HAP-1 (cell line): Measurements from ENCODE around the gene FMNL2.
A peak's percentile ranks its signal among the peaks of the same experiment; 100 is the strongest.

ENCODE experiments used
- DNase-seq, 2 experiments: peaks; one replicate each; pipeline ENCODE4 v3.0.0-alpha.2; 2016 to 2020; ENCODE audit warnings: low spot score in 2 of 2
- H3K27me3 ChIP-seq: fragments of 250-450 bp; sonication (Bioruptor Pico); 2 replicates; pipeline ENCODE4 v1.5.1; 2020; ENCODE audit warnings: low read depth, mild to moderate bottlenecking, moderate library complexity
- H3K36me3 ChIP-seq: fragments of 250-450 bp; sonication (Bioruptor Pico); replicated peaks from 2 replicates; pipeline ENCODE4 v1.5.1; 2020; ENCODE audit warnings: mild to moderate bottlenecking
- H3K4me1 ChIP-seq: fragments of 250-450 bp; sonication (Bioruptor Pico); 2 replicates; pipeline ENCODE4 v1.5.1; 2020; ENCODE audit warnings: mild to moderate bottlenecking
- H3K4me3 ChIP-seq: fragments of 250-450 bp; sonication (Bioruptor Pico); 2 replicates; pipeline ENCODE4 v1.5.1; 2020; ENCODE audit warnings: mild to moderate bottlenecking, moderate library complexity
- H3K9me3 ChIP-seq: fragments of 250-450 bp; sonication (Bioruptor Pico); 2 replicates; pipeline ENCODE4 v1.5.1; 2020; ENCODE audit warnings: mild to moderate bottlenecking, moderate library complexity
- in situ Hi-C: fragments of 300-500 bp; cut with MboI; formaldehyde crosslinking; loops from 3 replicates; pipeline ENCODE4 v1.14.3; 2020; ENCODE audit warnings: low sequenced_read_pairs, inconsistent platforms, mixed read lengths

The FMNL2 gene

GRCh38 chr2:152557273-152557888 lies 222.4 kb downstream of the FMNL2 start:
- no peaks in the 10 kb centered on the region for H3K9me3 ChIP-seq
- H3K4me3 ChIP-seq, result no peak overlapping the region
- H3K4me1 ChIP-seq, result peaks cover 12% of the 10 kb centered on the region
- in situ Hi-C loops, result no loop called here
- H3K36me3 ChIP-seq, result no peaks in the 10 kb centered on the region
- DNase-seq, result no peak
- no peaks in the 10 kb centered on the region for H3K27me3 ChIP-seq

- Histone ChIP-seq H3K4me1 (peaks cover 14% of the 10 kb centered on the region), H3K4me3 (no peak overlapping the region), H3K27me3 (no peaks in the 10 kb centered on the region), H3K36me3 (no peaks in the 10 kb centered on the region), H3K9me3 (no peaks in the 10 kb centered on the region)
- in situ Hi-C loops, result no loop called here
- peak; percentile 68 to 72 for DNase-seq
Observed at GRCh38 chr2:152558158-152558984, 223.4 kb downstream of the FMNL2 start.

GRCh38 chr2:152559008-152559407 lies 224.0 kb downstream of the FMNL2 start:
- Histone ChIP-seq H3K9me3 (no peaks in the 10 kb centered on the region), H3K36me3 (no peaks in the 10 kb centered on the region), H3K4me3 (no peak overlapping the region), H3K27me3 (no peaks in the 10 kb centered on the region), H3K4me1 (peaks cover 14% of the 10 kb centered on the region)
- in situ Hi-C loops, result no loop called here
- no peak for DNase-seq

- Histone ChIP-seq H3K4me1 (peaks cover 14% of the 10 kb centered on the region), H3K27me3 (no peaks in the 10 kb centered on the region), H3K4me3 (no peak overlapping the region), H3K36me3 (no peaks in the 10 kb centered on the region), H3K9me3 (no peaks in the 10 kb centered on the region)
- no peak for DNase-seq
- in situ Hi-C loops, result no loop called here
Observed at GRCh38 chr2:152560166-152560565, 225.2 kb downstream of the FMNL2 start.

- H3K27me3 ChIP-seq, result no peaks in the 10 kb centered on the region
- peaks cover 14% of the 10 kb centered on the region for H3K4me1 ChIP-seq
- no peaks in the 10 kb centered on the region for H3K9me3 ChIP-seq
- no peaks in the 10 kb centered on the region for H3K36me3 ChIP-seq
- in situ Hi-C loops, result no loop called here
- no peak for DNase-seq
- no peak overlapping the region for H3K4me3 ChIP-seq
Observed at GRCh38 chr2:152560873-152561595, 226.1 kb downstream of the FMNL2 start.

GRCh38 chr2:152562198-152562884 lies 227.4 kb downstream of the FMNL2 start:
- in situ Hi-C loops, result no loop called here
- no peaks in the 10 kb centered on the region for H3K27me3 ChIP-seq
- H3K4me3 ChIP-seq, result no peak overlapping the region
- DNase-seq, result no peak
- H3K9me3 ChIP-seq, result no peaks in the 10 kb centered on the region
- H3K36me3 ChIP-seq, result no peaks in the 10 kb centered on the region
- H3K4me1 ChIP-seq, result peaks cover 14% of the 10 kb centered on the region

- peaks cover 5% of the 10 kb centered on the region for H3K4me1 ChIP-seq
- H3K27me3 ChIP-seq, result no peaks in the 10 kb centered on the region
- in situ Hi-C loops, result no loop called here
- no peak for DNase-seq
- no peak overlapping the region for H3K4me3 ChIP-seq
- no peaks in the 10 kb centered on the region for H3K36me3 ChIP-seq
- H3K9me3 ChIP-seq, result no peaks in the 10 kb centered on the region
Observed at GRCh38 chr2:152563764-152564163, 228.8 kb downstream of the FMNL2 start.

GRCh38 chr2:152564754-152565551 lies 230.0 kb downstream of the FMNL2 start:
- in situ Hi-C loops, result no loop called here
- no peak overlapping the region for H3K4me3 ChIP-seq
- H3K27me3 ChIP-seq, result no peaks in the 10 kb centered on the region
- no peaks in the 10 kb centered on the region for H3K9me3 ChIP-seq
- H3K4me1 ChIP-seq, result peaks cover 3% of the 10 kb centered on the region; the same call in 1 of the 2 replicates
- H3K36me3 ChIP-seq, result no peaks in the 10 kb centered on the region
- no peak for DNase-seq

GRCh38 chr2:152565884-152566727 lies 231.1 kb downstream of the FMNL2 start:
- Histone ChIP-seq H3K36me3 (no peaks in the 10 kb centered on the region), H3K27me3 (no peaks in the 10 kb centered on the region), H3K4me3 (no peak overlapping the region), H3K4me1 (peaks cover 3% of the 10 kb centered on the region; the same call in 1 of the 2 replicates), H3K9me3 (no peaks in the 10 kb centered on the region)
- no peak for DNase-seq
- in situ Hi-C loops, result no loop called here

GRCh38 chr2:152566728-152567069 lies 231.7 kb downstream of the FMNL2 start:
- in situ Hi-C loops, result no loop called here
- H3K36me3 ChIP-seq, result no peaks in the 10 kb centered on the region
- no peak for DNase-seq
- no peak overlapping the region for H3K4me3 ChIP-seq
- H3K27me3 ChIP-seq, result no peaks in the 10 kb centered on the region
- H3K9me3 ChIP-seq, result no peaks in the 10 kb centered on the region
- H3K4me1 ChIP-seq, result peaks cover 3% of the 10 kb centered on the region; the same call in 1 of the 2 replicates

GRCh38 chr2:152568531-152568930 lies 233.6 kb downstream of the FMNL2 start:
- H3K9me3 ChIP-seq, result no peaks in the 10 kb centered on the region
- no peak for DNase-seq
- no peaks in the 10 kb centered on the region for H3K4me1 ChIP-seq
- no peaks in the 10 kb centered on the region for H3K36me3 ChIP-seq
- in situ Hi-C loops, result no loop called here
- no peak overlapping the region for H3K4me3 ChIP-seq
- no peaks in the 10 kb centered on the region for H3K27me3 ChIP-seq

- Histone ChIP-seq H3K4me1 (no peaks in the 10 kb centered on the region), H3K36me3 (no peaks in the 10 kb centered on the region)
- in situ Hi-C loops, result no loop called here
Observed at GRCh38 chr2:152569186-152569585, 234.2 kb downstream of the FMNL2 start.

More at GRCh38 chr2:152569186-152569585, 234.2 kb downstream of the FMNL2 start:
- no peaks in the 10 kb centered on the region for H3K27me3 ChIP-seq
- H3K4me3 ChIP-seq, result no peak overlapping the region
- H3K9me3 ChIP-seq, result no peaks in the 10 kb centered on the region
- DNase-seq, result no peak
